ENCODE measurements around the gene TAF9B.
"Not testable (repeated sequence)": the region's sequence is repeated elsewhere in the genome, so short reads cannot be mapped to it uniquely, and the experiment has no call there.

TAF9B gene

DNA sequence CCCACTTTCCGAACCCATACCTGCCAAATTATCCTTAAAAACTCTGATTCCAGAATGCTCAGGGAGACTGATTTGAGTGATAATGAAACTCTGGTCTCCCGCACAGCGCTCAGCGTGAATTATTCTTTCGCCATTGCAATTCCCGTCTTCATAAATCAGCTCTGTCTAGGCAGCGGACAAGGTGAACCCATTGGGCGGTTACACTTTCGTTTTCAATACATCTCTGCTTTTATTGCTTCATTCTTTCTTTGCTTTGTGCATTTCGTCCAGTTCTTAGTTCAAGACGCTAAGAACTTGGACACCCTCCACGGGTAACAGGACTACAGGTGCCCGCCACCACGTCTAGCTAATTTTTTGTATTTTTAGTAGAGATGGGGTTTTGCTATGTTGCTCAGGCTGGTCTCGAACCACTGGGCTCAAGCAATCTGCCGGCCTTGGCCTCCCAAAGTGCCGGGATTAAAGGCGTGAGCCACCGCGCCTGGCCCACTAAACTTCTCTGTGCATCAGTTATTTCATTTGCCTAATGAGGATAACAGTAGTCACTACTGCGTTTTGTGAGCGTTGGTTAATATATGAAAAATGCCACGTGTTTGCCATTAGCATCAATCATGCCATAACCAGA is 36.3 kb downstream of the TAF9B start:
- no peak for TF ChIP-seq POLR2A (IDR thresholded peaks at IDR 0.05; ENCODE audit: low read length)
- no peak for TF ChIP-seq GATA1 (IDR thresholded peaks at IDR 0.05; ENCODE audit: low read depth, low read length)
- peak in 1 of 2 experiments; percentile 8 for DNase-seq

DNA sequence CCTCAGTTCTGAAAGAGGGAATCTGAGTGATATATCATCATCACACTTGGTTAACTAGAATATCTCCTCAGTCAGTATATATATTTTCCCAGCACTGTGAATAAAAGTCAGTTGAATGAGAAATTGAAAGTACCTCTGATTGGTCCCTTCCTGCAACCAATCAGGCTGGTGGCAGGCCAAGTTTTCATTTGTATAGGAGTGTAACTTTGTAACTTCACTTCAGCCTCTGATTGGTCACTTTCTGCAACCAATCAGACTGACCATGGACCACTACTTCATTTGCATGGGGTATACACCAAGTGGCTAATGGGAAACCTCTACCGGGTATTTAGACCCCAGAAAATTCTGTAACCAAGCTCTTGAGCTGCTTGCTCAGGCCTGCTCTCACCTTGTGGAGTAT is 37.4 kb downstream of the TAF9B start:
- peak; percentile 0 to 21 for DNase-seq
- TF ChIP-seq POLR2A (IDR thresholded peaks at IDR 0.05; ENCODE audit: low read length), result no peak
- no peak for TF ChIP-seq GATA1 (IDR thresholded peaks at IDR 0.05; ENCODE audit: low read depth, low read length)

DNA sequence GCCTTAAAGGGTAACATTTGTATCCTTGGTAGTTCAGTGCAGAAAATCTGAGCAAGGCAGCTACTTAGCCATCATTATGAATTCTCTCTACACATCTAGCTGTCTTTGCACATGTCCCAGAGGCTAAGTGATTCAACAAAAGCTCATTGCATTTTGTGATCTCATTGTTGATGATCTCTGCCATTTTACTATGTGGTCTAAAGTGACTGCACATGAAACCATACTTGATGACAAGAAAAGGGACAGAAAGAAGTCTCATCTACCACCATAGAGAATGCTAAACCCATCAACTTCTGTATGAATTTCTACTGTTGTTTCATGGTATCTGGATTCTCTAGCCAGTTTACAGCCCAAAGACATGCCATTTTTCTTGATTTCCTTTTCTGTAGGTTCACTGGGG is 41.3 kb downstream of the TAF9B start:
- DNase-seq, result no peak

DNA sequence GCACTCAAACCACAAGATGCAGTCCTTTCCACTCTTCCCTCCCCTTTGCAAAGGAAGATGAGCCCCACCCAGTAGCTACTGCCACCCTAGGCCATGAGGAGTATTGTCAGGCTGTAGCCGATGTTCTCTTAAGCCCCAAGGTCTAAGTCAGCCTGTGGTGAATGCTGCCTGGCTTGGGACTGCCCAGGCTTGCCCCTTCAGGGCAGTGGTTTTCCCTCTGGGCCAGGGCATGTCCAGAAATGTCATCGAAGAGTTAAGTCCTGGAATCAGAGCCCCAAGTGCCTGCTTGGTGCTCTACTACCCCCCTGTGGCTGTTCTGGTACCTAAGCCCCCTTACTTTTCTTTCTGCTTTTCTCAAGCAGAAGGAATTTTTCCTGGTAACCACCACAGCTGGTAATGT is 47.2 kb downstream of the TAF9B start:
- TF ChIP-seq GATA1 (IDR thresholded peaks at IDR 0.05; ENCODE audit: low read depth, low read length) (no peak), POLR2A (IDR thresholded peaks at IDR 0.05; ENCODE audit: low read length) (no peak)
- peak; percentile 47 to 48 for DNase-seq

More for the DNA sequence above, 41.3 kb downstream of the TAF9B start:
- TF ChIP-seq POLR2A (IDR thresholded peaks at IDR 0.05; ENCODE audit: low read length) (no peak), GATA1 (IDR thresholded peaks at IDR 0.05; ENCODE audit: low read depth, low read length) (no peak)

DNA sequence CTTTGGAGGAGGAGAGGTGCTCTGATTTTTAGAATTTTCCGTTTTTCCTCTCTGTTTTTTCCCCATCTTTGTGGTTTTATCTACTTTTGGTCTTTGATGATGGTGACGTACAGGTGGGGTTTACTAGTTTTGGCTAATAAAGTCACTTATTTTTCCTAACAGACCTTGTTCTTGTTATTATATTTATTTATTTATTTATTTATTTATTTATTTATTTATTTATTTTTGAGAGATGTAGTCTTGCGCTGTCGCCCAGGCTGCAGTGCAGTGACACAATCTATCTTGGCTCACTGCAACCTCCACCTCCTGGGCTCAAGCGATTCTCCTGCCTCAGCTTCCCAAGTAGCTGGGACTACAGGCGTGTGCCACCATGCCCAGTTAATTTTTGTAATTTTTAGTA is 58.0 kb downstream of the TAF9B start:
- not testable (repeated sequence) for DNase-seq

Data from erythroblast (primary cell).